Right lobe of liver (tissue), 6 donors: ENCODE measurements around the gene KRTAP10-4. TPM values are rescaled to one million over a fixed set of nuclear protein-coding genes. Genes with fewer than 3 reads are reported as not detected.

Experiments
- ATAC-seq, 4 donors: fragments of 200-7000 bp; cut with Tn5 transposase; one replicate each; pipeline ENCODE4 v1.9.1; 2020; ENCODE audit warnings: mild to moderate bottlenecking in 4 of 4, moderate library complexity in 4 of 4
- DNase-seq, 3 donors: peaks; one replicate each; pipeline ENCODE4 v3.0.0-alpha.2; 2020
- H3K27ac ChIP-seq, 3 donors: fragments of 200-600 bp; one replicate each; pipeline ENCODE4 v1.8.0; 2022
- H3K27me3 ChIP-seq, 2 donors: fragments of 200-600 bp; one replicate each; pipeline ENCODE4 v1.8.0; 2022
- H3K36me3 ChIP-seq, 4 donors: fragments of 200-600 bp; sonication (generic) in 1 of 4; one replicate each; pipeline versions ENCODE4 v1.5.1 to v1.8.0; 2017 to 2022; ENCODE audit warnings: control low read depth in 1 of 4
- H3K4me1 ChIP-seq, 4 donors: fragments of 200-600 bp; sonication (generic) in 1 of 4; one replicate each; pipeline versions ENCODE4 v1.5.1 to v1.8.0; 2017 to 2022; ENCODE audit warnings: control low read depth in 1 of 4
- H3K4me3 ChIP-seq, 3 donors: fragments of 200-600 bp; one replicate each; pipeline ENCODE4 v1.8.0; 2022
- H3K9me3 ChIP-seq, 4 donors: fragments of 200-600 bp; sonication (generic) in 1 of 4; one replicate each; pipeline versions ENCODE4 v1.5.1 to v1.8.0; 2017 to 2022; ENCODE audit warnings: control low read depth in 1 of 4
- POLR2A ChIP-seq: fragments of 450-650 bp; IDR thresholded peaks from one replicate; pipeline ENCODE4 v1.6.1; 2017; ENCODE audit warnings: antibody characterized with exemption, mild to moderate bottlenecking
- WGBS: methylation state at CpG from one replicate; pipeline ENCODE4 v1.1.6; 2018; ENCODE audit warnings: low coverage, low lambda C conversion rate; ENCODE audit not compliant: insufficient coverage; ENCODE audit errors: missing lambda C conversion rate; 5-methylcytosine and 5-hydroxymethylcytosine counted together
- intact Hi-C, 2 donors: fragments of 100-400 bp; cut with DNase I; formaldehyde crosslinking; loops; one replicate each; pipeline versions ENCODE4 v1.11.2 to v1.14.1; 2022
- total RNA-seq, 6 experiments: library from RNA; depleted of rRNA in 2 of 6; stranded (reverse); fragments of >200 nt in 2 of 6; fragmentation: NEBNext Ultra II Directional in 3 of 6; extraction: Animal tissue kit (Norgen Biotek cat#: 25700) in 3 of 6; gene quantifications; one replicate each; pipeline versions ENCODE4 v1.1.0 to v1.2.4, GENCODE V29; 2016 to 2023
- TF ChIP-seq, protein P1 (sequence below), 4 donors: fragments of 200-600 bp in 3 of 4; fragments of 450-650 bp in 1 of 4; IDR thresholded peaks; one replicate each; pipeline versions ENCODE4 v1.5.1 to v1.8.0; 2016 to 2022; ENCODE audit warnings: antibody characterized with exemption in 4 of 4, mild to moderate bottlenecking in 2 of 4
- donor health status: DM: no; HTN: yes; CAD: no.
- donor health status: DM: no; HTN: no; CAD: no.
- donor health status: DM: no; HTN: no; CAD: no.
- donor health status: DM: no; HTN: yes; CAD: no.
- donor health status: DM: no; HTN: yes; CAD: no.

Gene KRTAP10-4
- total RNA-seq, 6 experiments from 2014 or later, result not detected

DNA sequence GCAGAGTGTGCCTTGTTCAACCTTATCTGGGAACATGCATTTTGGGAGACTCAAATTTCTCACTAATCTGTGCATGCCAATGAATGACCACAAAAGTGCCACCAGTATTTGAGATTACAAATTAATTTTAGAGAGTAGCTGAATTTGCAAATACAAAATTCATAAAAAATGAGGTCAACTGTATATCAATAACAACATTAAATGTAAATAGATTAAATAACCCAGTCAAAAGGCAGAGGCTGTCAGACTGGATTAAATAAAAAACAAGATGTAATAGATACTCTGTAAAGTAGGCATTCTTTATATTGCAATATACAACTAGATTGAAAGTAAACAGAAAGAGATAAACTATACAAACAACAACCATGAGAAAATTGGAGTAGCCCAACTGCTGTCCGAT lies 9.4 kb upstream of the KRTAP10-4 start:
- no peaks in the 10 kb centered on the region for H3K27me3 ChIP-seq

DNA sequence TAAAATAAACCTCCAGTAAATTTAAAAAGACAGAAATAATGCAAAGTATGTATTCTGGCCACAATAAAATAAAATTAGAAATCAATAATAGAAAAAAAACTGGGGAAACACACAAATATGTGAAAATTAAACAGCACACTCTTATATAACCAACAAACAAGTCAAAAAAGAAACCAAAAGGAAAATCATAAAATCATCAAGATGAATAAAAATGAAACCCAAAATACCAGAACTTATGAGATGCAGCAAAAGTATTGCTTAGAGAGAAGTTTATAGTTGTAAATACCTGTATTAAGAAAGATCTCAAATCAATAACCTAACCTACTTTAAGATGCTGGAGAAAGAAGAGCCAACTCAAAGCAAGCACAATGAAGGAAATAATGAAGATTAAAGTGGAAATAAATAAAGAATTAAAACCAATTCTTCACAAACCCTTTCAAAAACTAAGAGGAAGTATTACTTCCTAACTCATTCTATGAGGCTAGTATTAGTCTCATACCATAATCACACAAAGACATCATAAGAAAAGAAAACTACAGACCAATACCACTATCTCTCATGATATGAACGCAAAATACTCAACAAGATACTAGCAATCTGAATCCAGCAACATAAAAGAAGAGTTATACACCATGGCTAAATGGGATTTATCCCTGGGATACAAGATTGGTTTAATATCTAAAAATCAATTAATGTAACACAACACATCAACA lies 8.5 kb upstream of the KRTAP10-4 start:
- TF ChIP-seq, protein P1, sequence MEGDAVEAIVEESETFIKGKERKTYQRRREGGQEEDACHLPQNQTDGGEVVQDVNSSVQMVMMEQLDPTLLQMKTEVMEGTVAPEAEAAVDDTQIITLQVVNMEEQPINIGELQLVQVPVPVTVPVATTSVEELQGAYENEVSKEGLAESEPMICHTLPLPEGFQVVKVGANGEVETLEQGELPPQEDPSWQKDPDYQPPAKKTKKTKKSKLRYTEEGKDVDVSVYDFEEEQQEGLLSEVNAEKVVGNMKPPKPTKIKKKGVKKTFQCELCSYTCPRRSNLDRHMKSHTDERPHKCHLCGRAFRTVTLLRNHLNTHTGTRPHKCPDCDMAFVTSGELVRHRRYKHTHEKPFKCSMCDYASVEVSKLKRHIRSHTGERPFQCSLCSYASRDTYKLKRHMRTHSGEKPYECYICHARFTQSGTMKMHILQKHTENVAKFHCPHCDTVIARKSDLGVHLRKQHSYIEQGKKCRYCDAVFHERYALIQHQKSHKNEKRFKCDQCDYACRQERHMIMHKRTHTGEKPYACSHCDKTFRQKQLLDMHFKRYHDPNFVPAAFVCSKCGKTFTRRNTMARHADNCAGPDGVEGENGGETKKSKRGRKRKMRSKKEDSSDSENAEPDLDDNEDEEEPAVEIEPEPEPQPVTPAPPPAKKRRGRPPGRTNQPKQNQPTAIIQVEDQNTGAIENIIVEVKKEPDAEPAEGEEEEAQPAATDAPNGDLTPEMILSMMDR (IDR thresholded peaks at IDR 0.05), result no peak
- no peak for TF ChIP-seq POLR2A
- no peaks in the 10 kb centered on the region for H3K27me3 ChIP-seq
- no peaks in the 10 kb centered on the region for H3K4me1 ChIP-seq
- H3K27ac ChIP-seq, result no peak overlapping the region
- intact Hi-C loops, result no loop called here
- no peak overlapping the region for H3K4me3 ChIP-seq
- H3K9me3 ChIP-seq, result no peaks in the 10 kb centered on the region
- ATAC-seq, result no peak
- WGBS, result 24% methylated on average over 1 of the region's 1 CpG
- DNase-seq, result no peak
- no peaks in the 10 kb centered on the region for H3K36me3 ChIP-seq

More for the DNA sequence above, 9.4 kb upstream of the KRTAP10-4 start:
- WGBS, result 100% methylated on average over 1 of the region's 1 CpG
- intact Hi-C loops, result no loop called here
- no peak overlapping the region for H3K4me3 ChIP-seq
- no peaks in the 10 kb centered on the region for H3K9me3 ChIP-seq
- no peaks in the 10 kb centered on the region for H3K36me3 ChIP-seq
- TF ChIP-seq, protein P1 (IDR thresholded peaks at IDR 0.05), result no peak
- no peak for TF ChIP-seq POLR2A
- DNase-seq, result no peak
- no peak overlapping the region for H3K27ac ChIP-seq
- no peaks in the 10 kb centered on the region for H3K4me1 ChIP-seq
- ATAC-seq, result no peak

DNA sequence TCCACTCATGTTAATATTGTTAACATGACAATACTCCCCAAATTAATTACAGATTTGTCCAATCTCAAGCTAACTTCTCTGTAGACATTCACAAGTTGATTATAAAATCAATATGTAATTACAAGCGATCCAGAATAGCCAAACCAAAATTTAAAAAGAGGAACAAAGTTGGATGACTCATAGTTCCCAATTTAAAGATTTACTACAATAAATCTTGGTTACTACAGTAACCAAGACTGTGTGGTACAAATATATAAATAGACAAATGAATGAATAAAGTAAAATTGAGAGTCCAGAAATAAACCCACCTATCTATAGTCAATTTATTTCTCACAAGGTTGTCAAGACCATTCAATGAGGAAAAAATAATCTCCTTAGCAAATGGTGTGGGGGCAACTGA lies 7.1 kb upstream of the KRTAP10-4 start:
- H3K9me3 ChIP-seq, result no peaks in the 10 kb centered on the region
- H3K4me3 ChIP-seq, result no peak overlapping the region
- DNase-seq, result no peak
- no peaks in the 10 kb centered on the region for H3K36me3 ChIP-seq
- no peaks in the 10 kb centered on the region for H3K4me1 ChIP-seq
- no peak overlapping the region for H3K27ac ChIP-seq
- 67% methylated on average over 1 of the region's 1 CpG for WGBS
- no peaks in the 10 kb centered on the region for H3K27me3 ChIP-seq
- no peak for TF ChIP-seq POLR2A
- TF ChIP-seq, protein P1 (IDR thresholded peaks at IDR 0.05), result no peak
- no peak for ATAC-seq
- intact Hi-C loops, result no loop called here

DNA sequence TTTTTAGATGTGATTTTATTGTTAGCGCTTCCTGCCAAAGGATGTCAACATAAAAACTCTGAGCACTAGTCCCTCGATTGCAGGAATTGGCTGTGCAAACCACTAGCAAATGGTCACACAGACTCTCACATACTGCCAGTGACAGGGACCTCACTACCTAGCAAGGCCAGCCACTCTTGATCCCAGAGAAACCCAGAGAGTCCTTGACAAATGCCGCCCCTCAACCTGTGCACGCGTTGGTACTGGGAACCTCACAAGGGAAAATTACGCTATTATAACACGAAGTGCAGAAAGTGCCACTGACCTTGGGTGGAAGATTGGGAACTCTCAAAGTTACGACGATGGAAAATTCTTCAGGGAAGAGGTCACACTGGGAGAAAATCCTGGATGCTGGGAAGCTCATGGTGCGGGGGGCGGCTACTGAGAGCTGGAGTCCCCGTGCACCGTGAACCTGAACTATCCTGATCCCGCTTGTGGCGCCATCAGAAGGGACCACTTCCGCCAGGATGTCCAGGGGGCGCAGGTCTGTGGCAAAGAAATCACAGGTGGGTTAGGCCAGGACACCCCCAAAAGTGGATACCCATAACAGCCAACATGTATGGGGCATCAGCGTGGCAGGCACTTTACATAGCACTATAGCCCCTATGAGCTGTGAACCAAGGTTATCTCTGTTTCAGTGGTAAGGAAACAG lies 5.9 kb upstream of the KRTAP10-4 start:
- WGBS, result 81% methylated on average over 8 of the region's 18 CpGs
- DNase-seq (no peak), ATAC-seq (peak in 1 of 4 donors; percentile 26)
- no peaks in the 10 kb centered on the region for H3K9me3 ChIP-seq
- H3K4me3 ChIP-seq, result no peak overlapping the region
- H3K4me1 ChIP-seq, result no peaks in the 10 kb centered on the region
- no peak overlapping the region for H3K27ac ChIP-seq
- no peak for TF ChIP-seq POLR2A
- TF ChIP-seq, protein P1 (IDR thresholded peaks at IDR 0.05), result no peak
- intact Hi-C loops, result no loop called here
- H3K27me3 ChIP-seq, result no peaks in the 10 kb centered on the region
- no peaks in the 10 kb centered on the region for H3K36me3 ChIP-seq
